Astrocyte (in vitro differentiated cells and primary cell): ENCODE data around the gene LRRC27. TPM values are rescaled to one million over a fixed set of nuclear protein-coding genes. Genes with fewer than 3 reads are reported as not detected.

Source experiments
- DNase-seq: peaks from one replicate; pipeline ENCODE4 v3.0.0-alpha.2; 2010; ENCODE audit warnings: low read depth
- FAIRE-seq: peaks from 2 replicates; lab custom pipeline; 2011; peaks lifted over from hg19 to GRCh38; lab: Jason Lieb, UNC
- H2AFZ ChIP-seq: 2 replicates; pipeline ENCODE4 v1.6.0; 2012; ENCODE audit warnings: low read depth, low read length, inconsistent platforms
- H3K27ac ChIP-seq: 2 replicates; pipeline ENCODE4 v1.5.1; 2011; ENCODE audit warnings: low read depth, low read length, inconsistent platforms
- H3K27me3 ChIP-seq: 2 replicates; pipeline ENCODE4 v1.6.0; 2011; ENCODE audit warnings: low read length, inconsistent platforms; ENCODE audit not compliant: insufficient read depth
- H3K36me3 ChIP-seq: 2 replicates; pipeline ENCODE4 v1.5.1; 2011; ENCODE audit warnings: low read length, inconsistent platforms; ENCODE audit not compliant: insufficient read depth
- H3K4me1 ChIP-seq: 2 replicates; pipeline ENCODE4 v1.5.1; 2011; ENCODE audit warnings: low read length, inconsistent platforms; ENCODE audit not compliant: insufficient read depth
- H3K4me2 ChIP-seq: 2 replicates; pipeline ENCODE4 v1.6.0; 2012; ENCODE audit warnings: low read length, inconsistent platforms
- H3K4me3 ChIP-seq: 2 replicates; pipeline ENCODE4 v1.5.1; 2011; ENCODE audit warnings: low read depth, mild to moderate bottlenecking, low read length, inconsistent platforms; ENCODE audit not compliant: insufficient read depth
- H3K79me2 ChIP-seq: 2 replicates; pipeline ENCODE4 v1.6.0; 2012; ENCODE audit warnings: mild to moderate bottlenecking, low read length, inconsistent platforms; ENCODE audit not compliant: insufficient read depth
- H3K9ac ChIP-seq: 2 replicates; pipeline ENCODE4 v1.6.0; 2012; ENCODE audit warnings: mild to moderate bottlenecking, low read length, inconsistent platforms
- H3K9me3 ChIP-seq: 2 replicates; pipeline ENCODE4 v1.5.1; 2012; ENCODE audit warnings: low read depth, mild to moderate bottlenecking, low read length, inconsistent platforms; ENCODE audit not compliant: insufficient read depth
- H4K20me1 ChIP-seq: 2 replicates; pipeline ENCODE4 v1.6.0; 2012; ENCODE audit warnings: low read length, inconsistent platforms; ENCODE audit not compliant: insufficient read depth
- H3K27ac Mint-ChIP-seq: one replicate; pipeline ENCODE4 v1.8.0; 2021; ENCODE audit warnings: mild to moderate bottlenecking, mixed read lengths; ENCODE audit not compliant: unreplicated experiment
- H3K27me3 Mint-ChIP-seq: one replicate; pipeline ENCODE4 v1.8.0; 2021; ENCODE audit warnings: low read depth, mixed read lengths; ENCODE audit not compliant: unreplicated experiment
- H3K36me3 Mint-ChIP-seq: one replicate; pipeline ENCODE4 v1.8.0; 2021; ENCODE audit warnings: low read depth, mixed read lengths; ENCODE audit not compliant: unreplicated experiment
- H3K4me1 Mint-ChIP-seq: one replicate; pipeline ENCODE4 v1.8.0; 2021; ENCODE audit warnings: low read depth, mixed read lengths; ENCODE audit not compliant: unreplicated experiment
- H3K4me3 Mint-ChIP-seq: one replicate; pipeline ENCODE4 v1.8.0; 2021; ENCODE audit warnings: mild to moderate bottlenecking, moderate library complexity, mixed read lengths; ENCODE audit not compliant: unreplicated experiment
- H3K9me3 Mint-ChIP-seq: one replicate; pipeline ENCODE4 v1.8.0; 2021; ENCODE audit warnings: mild to moderate bottlenecking, mixed read lengths; ENCODE audit not compliant: unreplicated experiment
- CTCF ChIP-seq: IDR thresholded peaks from 2 replicates; pipeline ENCODE4 v1.5.1; 2011; ENCODE audit warnings: low read depth, mild to moderate bottlenecking, inconsistent platforms, low read length, moderate library complexity; ENCODE audit not compliant: insufficient read depth
- EZH2 ChIP-seq: IDR thresholded peaks from 2 replicates; pipeline ENCODE4 v1.6.1; 2012; ENCODE audit warnings: mild to moderate bottlenecking, low read length, inconsistent platforms; ENCODE audit not compliant: insufficient read depth
- total RNA-seq: library from RNA; stranded (reverse); gene quantifications from 2 replicates; pipeline ENCODE4 v1.2.1, GENCODE V29; 2021

Gene LRRC27
- total RNA-seq, 1 donor from 2014 or later, result 8.0 TPM

DNA sequence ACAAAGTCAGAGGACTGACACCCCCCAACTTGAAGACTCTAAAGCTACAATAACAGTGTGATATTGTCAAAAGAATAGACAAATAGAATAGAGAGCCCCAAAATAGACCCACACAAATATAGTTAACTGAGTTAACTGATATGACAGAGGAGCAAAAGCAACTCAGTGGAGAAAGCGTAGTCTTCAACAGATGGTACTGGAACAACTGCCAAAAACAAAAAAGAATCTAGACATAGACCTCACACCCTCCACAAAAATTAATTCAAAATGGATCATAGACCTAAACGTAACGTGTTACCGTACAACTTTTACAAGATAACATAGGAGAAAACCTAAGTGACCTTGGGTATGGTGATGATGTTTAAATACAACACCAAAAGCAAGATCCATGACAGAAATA lies 36.4 kb downstream of the LRRC27 start:
- H3K27ac Mint-ChIP-seq, result no peak overlapping the region
- H3K4me1 Mint-ChIP-seq, result peaks cover 7% of the 10 kb centered on the region
- no peak for TF ChIP-seq EZH2
- no peak for TF ChIP-seq CTCF

GRCh38 chr10:132368881-132369635 lies 37.1 kb downstream of the LRRC27 start:
- Histone ChIP-seq H3K79me2 (no peaks in the 10 kb centered on the region), H3K36me3 (no peaks in the 10 kb centered on the region), H4K20me1 (no peaks in the 10 kb centered on the region), H2AFZ (no peak overlapping the region), H3K4me1 (no peaks in the 10 kb centered on the region), H3K27ac (no peak overlapping the region), H3K27me3 (no peaks in the 10 kb centered on the region), H3K4me2 (no peak overlapping the region), H3K9ac (no peak overlapping the region), H3K9me3 (no peaks in the 10 kb centered on the region), H3K4me3 (no peak overlapping the region)
- H3K36me3 Mint-ChIP-seq, result peaks cover 11% of the 10 kb centered on the region
- FAIRE-seq (no peak), DNase-seq (peak; percentile 38)
- H3K27me3 Mint-ChIP-seq, result peaks cover 14% of the 10 kb centered on the region
- H3K9me3 Mint-ChIP-seq, result no peaks in the 10 kb centered on the region
- no peak overlapping the region for H3K4me3 Mint-ChIP-seq
- no peak overlapping the region for H3K27ac Mint-ChIP-seq
- TF ChIP-seq CTCF (no peak), EZH2 (no peak)
- H3K4me1 Mint-ChIP-seq, result peaks cover 7% of the 10 kb centered on the region

More for the DNA sequence above, 36.4 kb downstream of the LRRC27 start:
- H3K9me3 Mint-ChIP-seq, result no peaks in the 10 kb centered on the region
- Histone ChIP-seq H3K9me3 (no peaks in the 10 kb centered on the region), H3K79me2 (no peaks in the 10 kb centered on the region), H3K27ac (no peak overlapping the region), H4K20me1 (no peaks in the 10 kb centered on the region), H3K4me3 (no peak overlapping the region), H3K36me3 (no peaks in the 10 kb centered on the region), H3K4me1 (no peaks in the 10 kb centered on the region), H3K9ac (no peak overlapping the region), H3K27me3 (no peaks in the 10 kb centered on the region), H2AFZ (no peak overlapping the region), H3K4me2 (no peak overlapping the region)
- DNase-seq, result no peak
- no peak overlapping the region for H3K4me3 Mint-ChIP-seq
- peak; percentile 17 for FAIRE-seq
- peaks cover 7% of the 10 kb centered on the region for H3K27me3 Mint-ChIP-seq
- peaks cover 11% of the 10 kb centered on the region for H3K36me3 Mint-ChIP-seq

DNA sequence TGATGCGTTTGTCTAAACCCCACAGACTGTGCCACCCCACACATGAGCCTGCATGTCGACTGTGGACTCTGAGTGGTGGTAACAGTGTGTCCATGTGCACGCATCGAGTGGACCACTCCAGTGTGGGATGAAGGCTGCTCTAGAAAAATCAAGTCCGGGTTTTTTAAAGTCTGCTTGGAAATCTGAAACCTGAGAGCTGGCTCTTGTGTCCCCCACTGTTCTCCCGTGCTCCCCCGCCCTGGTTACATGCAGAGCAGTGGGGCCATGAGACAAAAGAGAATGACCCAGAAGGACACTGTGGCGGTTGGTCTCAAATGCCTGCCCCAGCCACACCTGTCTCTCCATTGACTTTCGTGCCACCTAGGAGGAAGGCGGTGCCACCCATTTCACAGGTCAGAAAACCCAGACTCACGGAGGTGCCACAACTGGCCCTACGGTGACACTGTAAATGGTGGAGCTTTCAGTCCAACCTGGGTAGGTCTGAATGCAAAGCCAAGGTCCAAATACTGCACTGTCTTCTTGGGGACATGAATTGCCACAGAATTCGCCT lies 37.7 kb downstream of the LRRC27 start:
- H3K27me3 ChIP-seq, result no peaks in the 10 kb centered on the region
- H3K9me3 Mint-ChIP-seq, result no peaks in the 10 kb centered on the region
- no peaks in the 10 kb centered on the region for H3K36me3 ChIP-seq
- H3K27me3 Mint-ChIP-seq, result peaks cover 17% of the 10 kb centered on the region
- no peak overlapping the region for H3K4me2 ChIP-seq
- TF ChIP-seq EZH2, result no peak
- no peak for TF ChIP-seq CTCF
- no peak overlapping the region for H2AFZ ChIP-seq
- peaks cover 11% of the 10 kb centered on the region for H3K36me3 Mint-ChIP-seq
- no peaks in the 10 kb centered on the region for H3K4me1 ChIP-seq
- no peak for FAIRE-seq
- no peak overlapping the region for H3K27ac Mint-ChIP-seq
- no peaks in the 10 kb centered on the region for H3K9me3 ChIP-seq
- no peaks in the 10 kb centered on the region for H3K79me2 ChIP-seq
- no peak overlapping the region for H3K4me3 Mint-ChIP-seq
- H3K9ac ChIP-seq, result no peak overlapping the region
- no peak overlapping the region for H3K27ac ChIP-seq
- no peak for DNase-seq
- no peaks in the 10 kb centered on the region for H4K20me1 ChIP-seq
- H3K4me1 Mint-ChIP-seq, result peaks cover 7% of the 10 kb centered on the region
- H3K4me3 ChIP-seq, result no peak overlapping the region
